OCI-M2 (cell line): Measurements from ENCODE around the gene CDKN2B-AS1.
"Not testable (repeated sequence)": the region's sequence is repeated elsewhere in the genome, so short reads cannot be mapped to it uniquely, and the experiment has no call there.

ENCODE experiments used
- DNase-seq: peaks from one replicate; lab custom pipeline; 2025; ENCODE audit not compliant: unreplicated experiment; lab: John Stamatoyannopoulos, UW

The CDKN2B-AS1 gene

GRCh38 chr9:21994556-21995005 is at the start of gene CDKN2B-AS1:
Gene CDKN2B-AS1 (plus strand): TSS chr9:21994791.
- DNase-seq = no peak

GRCh38 chr9:21945606-21946005 is 49.0 kb upstream of the CDKN2B-AS1 start:
- no peak for DNase-seq

- DNase-seq = no peak
Measured at GRCh38 chr9:21958833-21959232, 35.8 kb upstream of the CDKN2B-AS1 start.

- not testable (repeated sequence) for DNase-seq
Measured at GRCh38 chr9:21959268-21959667, 35.3 kb upstream of the CDKN2B-AS1 start.

- no peak for DNase-seq
Measured at GRCh38 chr9:21961569-21961968, 33.0 kb upstream of the CDKN2B-AS1 start.

GRCh38 chr9:21964925-21965385 is 29.6 kb upstream of the CDKN2B-AS1 start:
- DNase-seq = no peak

- no peak for DNase-seq
Measured at GRCh38 chr9:21965401-21965951, 29.1 kb upstream of the CDKN2B-AS1 start.

- DNase-seq = no peak
Measured at GRCh38 chr9:21966140-21966851, 28.3 kb upstream of the CDKN2B-AS1 start.

- no peak for DNase-seq
Measured at GRCh38 chr9:21967169-21967568, 27.4 kb upstream of the CDKN2B-AS1 start.

GRCh38 chr9:21967702-21968101 is 26.9 kb upstream of the CDKN2B-AS1 start:
- DNase-seq = no peak

GRCh38 chr9:21968331-21969010 is 26.1 kb upstream of the CDKN2B-AS1 start:
- no peak for DNase-seq

GRCh38 chr9:21969011-21969940 is 25.3 kb upstream of the CDKN2B-AS1 start:
- DNase-seq = no peak

GRCh38 chr9:21969951-21970799 is 24.4 kb upstream of the CDKN2B-AS1 start:
- DNase-seq = no peak

- DNase-seq = no peak
Measured at GRCh38 chr9:21970800-21971640, 23.6 kb upstream of the CDKN2B-AS1 start.

GRCh38 chr9:21972361-21972760 is 22.2 kb upstream of the CDKN2B-AS1 start:
- DNase-seq = no peak

GRCh38 chr9:21974343-21974721 is 20.3 kb upstream of the CDKN2B-AS1 start:
- no peak for DNase-seq

GRCh38 chr9:21974722-21975409 is 19.7 kb upstream of the CDKN2B-AS1 start:
- DNase-seq = no peak

- no peak for DNase-seq
Measured at GRCh38 chr9:21976334-21976875, 18.2 kb upstream of the CDKN2B-AS1 start.
